HCT116 (cell line): ENCODE data around the gene NCKAP5. TPM values are rescaled to one million over a fixed set of nuclear protein-coding genes. Genes with fewer than 3 reads are reported as not detected.

Experiments
- ATAC-seq: fragments of 200-7000 bp; cut with Tn5 transposase; 2 replicates; pipeline ENCODE4 v1.9.1; 2020; ENCODE audit warnings: mild to moderate bottlenecking, moderate library complexity
- BruUV-seq: library from RNA; stranded (reverse); fragments of 400-500 nt; replicated peaks from 2 replicates; lab custom pipeline; 2021; lab: Mats Ljungman, UMichigan
- CTCF ChIA-PET: fragments of 300-600 bp; sonication (Branson Sonifier 250); formaldehyde crosslinking; loops from one replicate; lab custom pipeline; 2021; ENCODE audit warnings: antibody characterized with exemption; lab: Charles Lee
- POLR2A ChIA-PET: fragments of 300-600, 350-600 bp; sonication (Branson Sonifier 250); formaldehyde crosslinking; loops from one replicate; lab custom pipeline; 2021; ENCODE audit warnings: antibody characterized with exemption; lab: Charles Lee
- RAD21 ChIA-PET, 2 experiments: fragments of 300-600 bp; sonication (Branson Sonifier 250); formaldehyde crosslinking; loops; one replicate each; lab custom pipeline; 2023; ENCODE audit warnings: low total read pairs in 2 of 2; ENCODE audit not compliant: uncharacterized antibody in 2 of 2, unreplicated experiment in 2 of 2, low non-redundant PET in 1 of 2; lab: Charles Lee
- DNase-seq: peaks from one replicate; pipeline ENCODE4 v3.0.0-alpha.2; 2010; ENCODE audit warnings: low read depth, low spot score
- H2AFZ ChIP-seq: fragments of 200-600 bp; shearing (Covaris generic), sonication (generic); 2 replicates; pipeline ENCODE4 v1.6.1; 2017; ENCODE audit warnings: low read depth, mixed run types, mixed read lengths, antibody characterized with exemption, low read length; ENCODE audit not compliant: poor library complexity, severe bottlenecking
- H3K27ac ChIP-seq: 2 replicates; pipeline ENCODE4 v1.5.1; 2012; ENCODE audit warnings: low read depth, low read length
- H3K27me3 ChIP-seq: fragments of 200-600 bp; sonication (generic); 2 replicates; pipeline ENCODE4 v1.6.1; 2016; ENCODE audit warnings: mixed run types, low read length, mixed read lengths; ENCODE audit not compliant: insufficient read depth
- H3K36me3 ChIP-seq, 2 experiments: fragments of 200-500 bp in 1 of 2; fragments of 200-600 bp in 1 of 2; sonication (Bioruptor generic) in 1 of 2; sonication (generic) in 1 of 2; 2 replicates each; pipeline versions ENCODE4 v1.5.1 to v1.6.1; 2014 to 2016; ENCODE audit warnings: low read length in 2 of 2, inconsistent platforms in 1 of 2, mixed read lengths in 1 of 2, mixed run types in 1 of 2; ENCODE audit not compliant: insufficient read depth in 2 of 2, control insufficient read depth in 1 of 2
- H3K4me1 ChIP-seq, 2 experiments: fragments of 200-600 bp in 1 of 2; sonication (generic) in 1 of 2; 2 replicates each; pipeline versions ENCODE4 v1.5.1 to v1.6.1; 2012 to 2017; ENCODE audit warnings: low read length in 2 of 2, inconsistent platforms in 1 of 2, mild to moderate bottlenecking in 1 of 2, mixed read lengths in 1 of 2, mixed run types in 1 of 2, moderate library complexity in 1 of 2; ENCODE audit not compliant: insufficient read depth in 2 of 2, control insufficient read depth in 1 of 2
- H3K4me2 ChIP-seq: fragments of 200-600 bp; sonication (generic); 2 replicates; pipeline ENCODE4 v1.6.1; 2017; ENCODE audit warnings: mixed run types, low read length, mixed read lengths
- H3K4me3 ChIP-seq, 2 experiments: fragments of 200-600 bp in 1 of 2; sonication (generic) in 1 of 2; replicated peaks in 1 of 2; 2 replicates each; pipeline ENCODE4 v1.5.1; 2011 to 2016; ENCODE audit warnings: low read length in 2 of 2, control low read depth in 1 of 2, low read depth in 1 of 2, mild to moderate bottlenecking in 1 of 2, mixed read lengths in 1 of 2, mixed run types in 1 of 2
- H3K79me2 ChIP-seq: fragments of 200-600 bp; sonication (generic); 2 replicates; pipeline ENCODE4 v1.6.1; 2017; ENCODE audit warnings: mild to moderate bottlenecking, mixed run types, low read length, moderate library complexity, mixed read lengths; ENCODE audit not compliant: insufficient read depth
- H3K9ac ChIP-seq: fragments of 200-600 bp; sonication (generic); 2 replicates; pipeline ENCODE4 v1.6.1; 2016; ENCODE audit warnings: low read length, mixed read lengths
- H3K9me2 ChIP-seq: fragments of 200-600 bp; sonication (generic), shearing (Covaris generic); 2 replicates; pipeline ENCODE4 v1.6.1; 2017; ENCODE audit warnings: mixed run types, mild to moderate bottlenecking, moderate library complexity; ENCODE audit not compliant: insufficient read depth
- H3K9me3 ChIP-seq, 2 experiments: fragments of 200-500 bp in 1 of 2; fragments of 200-600 bp in 1 of 2; sonication (Bioruptor generic) in 1 of 2; sonication (generic) in 1 of 2; 2 replicates each; pipeline ENCODE4 v1.6.1; 2014 to 2017; ENCODE audit warnings: low read length in 2 of 2, mixed read lengths in 2 of 2, inconsistent platforms in 1 of 2, low read depth in 1 of 2, mild to moderate bottlenecking in 1 of 2, mixed run types in 1 of 2, moderate library complexity in 1 of 2; ENCODE audit not compliant: control insufficient read depth in 1 of 2, insufficient read depth in 1 of 2
- H4K20me1 ChIP-seq: fragments of 200-600 bp; sonication (generic), shearing (Covaris generic); 2 replicates; pipeline ENCODE4 v1.6.1; 2017; ENCODE audit warnings: mixed run types, mild to moderate bottlenecking, moderate library complexity; ENCODE audit not compliant: insufficient read depth
- CBX3 ChIP-seq: IDR thresholded peaks from 2 replicates; pipeline ENCODE4 v1.6.1; 2012; ENCODE audit warnings: low read depth
- CEBPB ChIP-seq: IDR thresholded peaks from 2 replicates; pipeline ENCODE4 v1.6.1; 2012; ENCODE audit warnings: low read depth
- ELF1 ChIP-seq: IDR thresholded peaks from 2 replicates; pipeline ENCODE4 v1.6.1; 2012; ENCODE audit warnings: low read depth, borderline replicate concordance
- EZH2phosphoT487 ChIP-seq: fragments of 200-600 bp; IDR thresholded peaks from 2 replicates; pipeline ENCODE4 v1.6.1; 2018; ENCODE audit warnings: antibody characterized with exemption, borderline replicate concordance
- FOSL1 ChIP-seq: IDR thresholded peaks from 2 replicates; pipeline ENCODE4 v1.6.1; 2012; ENCODE audit warnings: low read depth
- JUND ChIP-seq: IDR thresholded peaks from 2 replicates; pipeline ENCODE4 v1.6.1; 2012
- POLR2A ChIP-seq: IDR thresholded peaks from 2 replicates; pipeline ENCODE4 v1.7.0; 2011; ENCODE audit warnings: borderline replicate concordance; ENCODE audit not compliant: insufficient read depth, insufficient read length; ENCODE audit errors: extremely low read depth
- RAD21 ChIP-seq: IDR thresholded peaks from 2 replicates; pipeline ENCODE4 v1.6.1; 2012; ENCODE audit warnings: low read depth, mild to moderate bottlenecking
- SIN3A ChIP-seq: IDR thresholded peaks from 2 replicates; pipeline ENCODE4 v1.6.1; 2012; ENCODE audit warnings: low read depth
- SP1 ChIP-seq: IDR thresholded peaks from 2 replicates; pipeline ENCODE4 v1.6.1; 2012; ENCODE audit warnings: low read depth
- SRF ChIP-seq: IDR thresholded peaks from 2 replicates; pipeline ENCODE4 v1.6.1; 2012; ENCODE audit warnings: low read depth
- YY1 ChIP-seq: IDR thresholded peaks from 2 replicates; pipeline ENCODE4 v1.6.1; 2011; ENCODE audit warnings: low read length, low read depth, moderate library complexity, mild to moderate bottlenecking; ENCODE audit not compliant: insufficient replicate concordance; ENCODE audit errors: extremely low read depth
- ZFX ChIP-seq: fragments of 450-650 bp; IDR thresholded peaks from 2 replicates; pipeline ENCODE4 v1.6.1; 2017
- ZNF274 ChIP-seq: fragments of 200-500 bp; sonication (Bioruptor generic); IDR thresholded peaks from 2 replicates; pipeline ENCODE4 v1.6.1; 2014; ENCODE audit warnings: mild to moderate bottlenecking, low read depth, low read length, inconsistent platforms
- intact Hi-C: fragments of 100-400 bp; cut with micrococcal nuclease; formaldehyde crosslinking; loops from 2 replicates; pipeline ENCODE4 v1.10.0; 2022
- total RNA-seq: library from RNA; stranded (reverse); gene quantifications from one replicate; pipeline ENCODE4 v1.2.1, GENCODE V29; 2021; ENCODE audit not compliant: unreplicated experiment
- TF ChIP-seq, protein P1 (sequence below): IDR thresholded peaks from 2 replicates; pipeline ENCODE4 v1.6.1; 2012; ENCODE audit warnings: low read depth
- TF ChIP-seq, protein P2 (sequence below): IDR thresholded peaks from 2 replicates; pipeline ENCODE4 v1.6.1; 2012
- TF ChIP-seq, protein P3 (sequence below): IDR thresholded peaks from 2 replicates; pipeline ENCODE4 v1.6.1; 2011; ENCODE audit warnings: mild to moderate bottlenecking, low read length, moderate library complexity; ENCODE audit not compliant: insufficient replicate concordance; ENCODE audit errors: extremely low read depth

The NCKAP5 gene
- total RNA-seq, 1 experiment from 2014 or later = 0.30 TPM

DNA sequence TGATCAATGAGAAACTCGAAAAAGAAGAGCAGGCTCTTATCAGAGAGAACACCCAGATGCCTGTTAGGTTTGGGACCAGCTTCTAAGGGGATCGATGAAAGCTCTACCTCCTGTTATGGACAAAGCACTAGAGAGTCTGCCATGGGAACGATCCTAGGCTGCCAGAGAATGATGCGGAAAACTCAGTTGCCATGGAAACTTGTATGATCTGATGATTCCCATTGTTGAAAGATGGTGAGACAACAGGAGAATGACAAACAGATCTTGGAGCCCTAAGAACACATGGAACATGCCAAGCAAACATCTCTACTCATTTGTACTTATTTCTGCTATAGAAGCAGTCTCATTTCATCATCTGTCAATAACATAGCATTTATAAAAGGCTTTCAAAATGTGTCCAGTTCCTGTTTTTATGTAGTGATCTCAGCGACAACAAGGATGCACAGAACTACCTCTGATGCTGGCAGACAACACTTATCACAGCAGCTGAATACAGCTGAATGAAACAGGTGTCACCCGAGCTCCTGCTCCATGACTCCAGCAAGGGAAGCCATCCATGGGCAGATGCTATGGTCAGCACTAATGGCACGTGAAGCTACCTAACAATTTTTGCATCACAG, 59.6 kb downstream of the NCKAP5 start:
- H2AFZ ChIP-seq = no peak overlapping the region
- ChIA-PET RAD21 (no interaction called here), CTCF (no interaction called here), POLR2A (no interaction called here)
- no peak overlapping the region for H3K4me2 ChIP-seq
- no peaks in the 10 kb centered on the region for H3K79me2 ChIP-seq
- intact Hi-C loops = no loop called here
- H3K36me3 ChIP-seq = no peaks in the 10 kb centered on the region
- TF ChIP-seq SP1 = no peak
- TF ChIP-seq ZNF274 = no peak
- TF ChIP-seq RAD21 = no peak
- no peak for TF ChIP-seq SRF
- no peak for TF ChIP-seq SIN3A
- TF ChIP-seq CBX3 = no peak
- no peak for TF ChIP-seq FOSL1
- TF ChIP-seq, protein P1, sequence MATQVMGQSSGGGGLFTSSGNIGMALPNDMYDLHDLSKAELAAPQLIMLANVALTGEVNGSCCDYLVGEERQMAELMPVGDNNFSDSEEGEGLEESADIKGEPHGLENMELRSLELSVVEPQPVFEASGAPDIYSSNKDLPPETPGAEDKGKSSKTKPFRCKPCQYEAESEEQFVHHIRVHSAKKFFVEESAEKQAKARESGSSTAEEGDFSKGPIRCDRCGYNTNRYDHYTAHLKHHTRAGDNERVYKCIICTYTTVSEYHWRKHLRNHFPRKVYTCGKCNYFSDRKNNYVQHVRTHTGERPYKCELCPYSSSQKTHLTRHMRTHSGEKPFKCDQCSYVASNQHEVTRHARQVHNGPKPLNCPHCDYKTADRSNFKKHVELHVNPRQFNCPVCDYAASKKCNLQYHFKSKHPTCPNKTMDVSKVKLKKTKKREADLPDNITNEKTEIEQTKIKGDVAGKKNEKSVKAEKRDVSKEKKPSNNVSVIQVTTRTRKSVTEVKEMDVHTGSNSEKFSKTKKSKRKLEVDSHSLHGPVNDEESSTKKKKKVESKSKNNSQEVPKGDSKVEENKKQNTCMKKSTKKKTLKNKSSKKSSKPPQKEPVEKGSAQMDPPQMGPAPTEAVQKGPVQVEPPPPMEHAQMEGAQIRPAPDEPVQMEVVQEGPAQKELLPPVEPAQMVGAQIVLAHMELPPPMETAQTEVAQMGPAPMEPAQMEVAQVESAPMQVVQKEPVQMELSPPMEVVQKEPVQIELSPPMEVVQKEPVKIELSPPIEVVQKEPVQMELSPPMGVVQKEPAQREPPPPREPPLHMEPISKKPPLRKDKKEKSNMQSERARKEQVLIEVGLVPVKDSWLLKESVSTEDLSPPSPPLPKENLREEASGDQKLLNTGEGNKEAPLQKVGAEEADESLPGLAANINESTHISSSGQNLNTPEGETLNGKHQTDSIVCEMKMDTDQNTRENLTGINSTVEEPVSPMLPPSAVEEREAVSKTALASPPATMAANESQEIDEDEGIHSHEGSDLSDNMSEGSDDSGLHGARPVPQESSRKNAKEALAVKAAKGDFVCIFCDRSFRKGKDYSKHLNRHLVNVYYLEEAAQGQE = no peak
- TF ChIP-seq ZFX = no peak
- TF ChIP-seq CEBPB = no peak
- TF ChIP-seq EZH2phosphoT487 = no peak
- no peak for TF ChIP-seq YY1
- no peak for TF ChIP-seq ELF1
- TF ChIP-seq, protein P2, sequence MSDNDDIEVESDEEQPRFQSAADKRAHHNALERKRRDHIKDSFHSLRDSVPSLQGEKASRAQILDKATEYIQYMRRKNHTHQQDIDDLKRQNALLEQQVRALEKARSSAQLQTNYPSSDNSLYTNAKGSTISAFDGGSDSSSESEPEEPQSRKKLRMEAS = no peak
- no peak for TF ChIP-seq POLR2A
- TF ChIP-seq JUND = no peak
- TF ChIP-seq, protein P3, sequence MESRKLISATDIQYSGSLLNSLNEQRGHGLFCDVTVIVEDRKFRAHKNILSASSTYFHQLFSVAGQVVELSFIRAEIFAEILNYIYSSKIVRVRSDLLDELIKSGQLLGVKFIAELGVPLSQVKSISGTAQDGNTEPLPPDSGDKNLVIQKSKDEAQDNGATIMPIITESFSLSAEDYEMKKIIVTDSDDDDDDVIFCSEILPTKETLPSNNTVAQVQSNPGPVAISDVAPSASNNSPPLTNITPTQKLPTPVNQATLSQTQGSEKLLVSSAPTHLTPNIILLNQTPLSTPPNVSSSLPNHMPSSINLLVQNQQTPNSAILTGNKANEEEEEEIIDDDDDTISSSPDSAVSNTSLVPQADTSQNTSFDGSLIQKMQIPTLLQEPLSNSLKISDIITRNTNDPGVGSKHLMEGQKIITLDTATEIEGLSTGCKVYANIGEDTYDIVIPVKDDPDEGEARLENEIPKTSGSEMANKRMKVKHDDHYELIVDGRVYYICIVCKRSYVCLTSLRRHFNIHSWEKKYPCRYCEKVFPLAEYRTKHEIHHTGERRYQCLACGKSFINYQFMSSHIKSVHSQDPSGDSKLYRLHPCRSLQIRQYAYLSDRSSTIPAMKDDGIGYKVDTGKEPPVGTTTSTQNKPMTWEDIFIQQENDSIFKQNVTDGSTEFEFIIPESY = no peak
- no peaks in the 10 kb centered on the region for H3K27me3 ChIP-seq
- no peaks in the 10 kb centered on the region for H4K20me1 ChIP-seq
- H3K9me3 ChIP-seq = no peaks in the 10 kb centered on the region
- H3K4me1 ChIP-seq = no peaks in the 10 kb centered on the region
- no peak overlapping the region for H3K4me3 ChIP-seq
- no peak overlapping the region for H3K27ac ChIP-seq
- no TSS peak for BruUV-seq
- ATAC-seq = no peak
- DNase-seq = no peak
- no peaks in the 10 kb centered on the region for H3K9me2 ChIP-seq
- H3K9ac ChIP-seq = no peak overlapping the region
